CD14-positive monocyte (primary cell): ENCODE data around the gene CCDC149. TPM values are rescaled to one million over a fixed set of nuclear protein-coding genes. Genes with fewer than 3 reads are reported as not detected.

Source experiments
- DNase-seq, 3 donors: peaks; one replicate each; pipeline ENCODE4 v3.0.0-alpha.2; 2011 to 2022
- H2AFZ ChIP-seq: 2 replicates; pipeline ENCODE4 v1.6.0; 2012; ENCODE audit warnings: mild to moderate bottlenecking, low read depth, low read length, inconsistent platforms; ENCODE audit not compliant: insufficient read depth, poor library complexity, severe bottlenecking
- H3K27ac ChIP-seq, 2 donors: 1 replicate in 1 of 2; 2 replicates in 1 of 2; pipeline ENCODE4 v1.5.1; 2012 to 2013; ENCODE audit warnings: low read length in 2 of 2, control low read depth in 1 of 2, inconsistent platforms in 1 of 2, low read depth in 1 of 2, mild to moderate bottlenecking in 1 of 2
- H3K27me3 ChIP-seq, 2 donors: one replicate each; pipeline versions ENCODE4 v1.6.0 to v1.6.1; 2011 to 2013; ENCODE audit warnings: low read length in 2 of 2; ENCODE audit not compliant: control insufficient read depth in 2 of 2, insufficient read depth in 2 of 2
- H3K36me3 ChIP-seq, 2 donors: replicated peaks in 1 of 2; 1 replicate in 1 of 2; 2 replicates in 1 of 2; pipeline versions ENCODE4 v1.5.1 to v1.6.1; 2012 to 2013; ENCODE audit warnings: low read length in 2 of 2, control low read depth in 1 of 2, inconsistent platforms in 1 of 2, mild to moderate bottlenecking in 1 of 2; ENCODE audit not compliant: insufficient read depth in 2 of 2, control insufficient read depth in 1 of 2
- H3K4me1 ChIP-seq, 2 donors: 1 replicate in 1 of 2; 2 replicates in 1 of 2; pipeline versions ENCODE4 v1.5.1 to v1.6.1; 2012 to 2013; ENCODE audit warnings: low read length in 2 of 2, control low read depth in 1 of 2, inconsistent platforms in 1 of 2, mild to moderate bottlenecking in 1 of 2, moderate library complexity in 1 of 2; ENCODE audit not compliant: insufficient read depth in 2 of 2, control insufficient read depth in 1 of 2
- H3K4me2 ChIP-seq: replicated peaks from 2 replicates; pipeline ENCODE3; 2012; ENCODE audit warnings: low read length, moderate library complexity, mild to moderate bottlenecking; ENCODE audit not compliant: poor library complexity, severe bottlenecking; ENCODE audit errors: extremely low read depth
- H3K4me3 ChIP-seq, 3 experiments: fragments of 200-600 bp in 1 of 3; sonication (generic) in 1 of 3; replicated peaks in 1 of 3; 1 replicate in 2 of 3; 2 replicates in 1 of 3; pipeline ENCODE4 v1.5.1; 2011 to 2013; ENCODE audit warnings: low read length in 3 of 3, mild to moderate bottlenecking in 3 of 3, control low read depth in 2 of 3, low read depth in 2 of 3, inconsistent platforms in 1 of 3, moderate library complexity in 1 of 3
- H3K79me2 ChIP-seq: 2 replicates; pipeline ENCODE4 v1.6.0; 2012; ENCODE audit warnings: mild to moderate bottlenecking, control low read depth, inconsistent platforms, low read length, moderate library complexity; ENCODE audit not compliant: insufficient read depth
- H3K9ac ChIP-seq: 2 replicates; pipeline ENCODE4 v1.6.0; 2017; ENCODE audit warnings: low read length, mild to moderate bottlenecking; ENCODE audit not compliant: insufficient read depth, poor library complexity, severe bottlenecking
- H3K9me3 ChIP-seq, 2 donors: replicated peaks in 1 of 2; 1 replicate in 1 of 2; 2 replicates in 1 of 2; pipeline versions ENCODE4 v1.5.1 to v1.6.1; 2012 to 2013; ENCODE audit warnings: low read length in 2 of 2, control low read depth in 1 of 2; ENCODE audit not compliant: control insufficient read depth in 1 of 2, insufficient read depth in 1 of 2
- H4K20me1 ChIP-seq: 2 replicates; pipeline ENCODE4 v1.6.0; 2012; ENCODE audit warnings: mild to moderate bottlenecking, low read length, control low read depth, moderate library complexity; ENCODE audit not compliant: insufficient read depth
- H3K27ac Mint-ChIP-seq, 7 donors: one replicate each; pipeline ENCODE4 v1.8.0; 2020; ENCODE audit warnings: mild to moderate bottlenecking in 7 of 7, mixed read lengths in 7 of 7, moderate library complexity in 6 of 7, inconsistent platforms in 2 of 7
- H3K27me3 Mint-ChIP-seq, 3 donors: one replicate each; pipeline ENCODE4 v1.8.0; 2021 to 2022; ENCODE audit warnings: low read depth in 3 of 3, mild to moderate bottlenecking in 3 of 3, mixed read lengths in 3 of 3, moderate library complexity in 3 of 3, inconsistent platforms in 1 of 3
- H3K36me3 Mint-ChIP-seq, 2 donors: one replicate each; pipeline ENCODE4 v1.8.0; 2020; ENCODE audit warnings: mixed read lengths in 2 of 2, inconsistent platforms in 1 of 2, mild to moderate bottlenecking in 1 of 2
- H3K4me1 Mint-ChIP-seq: one replicate; pipeline ENCODE4 v1.8.0; 2020; ENCODE audit warnings: mild to moderate bottlenecking, mixed read lengths
- H3K4me3 Mint-ChIP-seq, 2 donors: one replicate each; pipeline ENCODE4 v1.8.0; 2020; ENCODE audit warnings: mild to moderate bottlenecking in 2 of 2, mixed read lengths in 2 of 2, moderate library complexity in 1 of 2
- H3K9me3 Mint-ChIP-seq, 7 donors: one replicate each; pipeline ENCODE4 v1.8.0; 2020 to 2022; ENCODE audit warnings: mixed read lengths in 7 of 7, mild to moderate bottlenecking in 6 of 7, moderate library complexity in 6 of 7, inconsistent platforms in 2 of 7
- WGBS: methylation state at CpG from one replicate; pipeline ENCODE4 v1.1.5; 2013; ENCODE audit warnings: missing lambda C conversion rate; ENCODE audit not compliant: insufficient coverage; 5-methylcytosine and 5-hydroxymethylcytosine counted together
- intact Hi-C, 2 donors: fragments of 100-400 bp; cut with micrococcal nuclease; formaldehyde crosslinking; loops; one replicate each; pipeline versions ENCODE4 v1.15.0 to v1.15.1; 2023
- polyA plus RNA-seq, 3 donors: library from polyadenylated mRNA; depleted of rRNA in 1 of 3; unstranded in 2 of 3; stranded (reverse) in 1 of 3; fragments of 300-500 nt in 2 of 3; fragments of >200 nt in 1 of 3; fragmentation: Illumina TruSeq in 2 of 3; gene quantifications; 1 replicate in 2 of 3; 2 replicates in 1 of 3; pipeline ENCODE4 v1.2.3, GENCODE V29; 2012 to 2021
- TF ChIP-seq, protein P1 (sequence below): fragments of 200-600 bp; IDR thresholded peaks from one replicate; pipeline ENCODE4 v1.8.0; 2022; ENCODE audit warnings: antibody characterized with exemption, mild to moderate bottlenecking

Gene CCDC149
- polyA plus RNA-seq, 3 donors, result 5.5 to 15.8 (median 14.9) TPM

DNA sequence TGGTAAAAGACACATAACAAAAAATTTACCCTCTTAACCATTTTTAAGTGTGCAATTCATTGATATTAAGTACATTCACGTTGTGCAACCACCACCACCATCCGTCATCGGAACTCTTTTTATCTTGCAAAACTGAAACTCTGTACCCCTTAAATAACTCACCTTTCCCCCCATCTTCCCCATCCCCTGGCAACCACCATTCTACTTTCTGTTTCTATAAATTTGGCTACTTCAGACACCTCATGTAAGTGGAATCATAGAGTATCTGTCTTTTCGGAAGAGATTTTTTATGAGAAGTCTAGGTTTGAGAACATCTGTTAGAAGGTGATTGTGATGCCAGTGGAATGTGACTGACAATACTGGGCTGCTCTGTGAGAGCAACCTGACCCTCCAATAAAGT, 39.8 kb upstream of the CCDC149 start:
- H3K27ac ChIP-seq, result no peak overlapping the region
- H3K27ac Mint-ChIP-seq, result no peak overlapping the region
- no peaks in the 10 kb centered on the region for H3K27me3 ChIP-seq
- peaks cover 0 to 3% (median 0%) of the 10 kb centered on the region in 3 donors for H3K27me3 Mint-ChIP-seq
- no peak overlapping the region for H3K4me3 ChIP-seq
- WGBS, result 100% methylated on average over 1 of the region's 4 CpGs
- H2AFZ ChIP-seq, result no peak overlapping the region
- H3K4me1 ChIP-seq, result peaks cover 0 to 5% of the 10 kb centered on the region in 2 donors
- no peak overlapping the region for H3K4me2 ChIP-seq
- peaks cover 17 to 21% of the 10 kb centered on the region in 2 donors for H3K9me3 ChIP-seq
- no peak overlapping the region for H3K9ac ChIP-seq
- H3K79me2 ChIP-seq, result no peaks in the 10 kb centered on the region
- peaks cover 0 to 2% of the 10 kb centered on the region in 2 donors for H3K36me3 Mint-ChIP-seq
- no peak overlapping the region for H3K4me3 Mint-ChIP-seq
- peaks cover 11 to 30% (median 20%) of the 10 kb centered on the region in 7 donors for H3K9me3 Mint-ChIP-seq
- H4K20me1 ChIP-seq, result no peaks in the 10 kb centered on the region
- no peaks in the 10 kb centered on the region for H3K36me3 ChIP-seq
- peaks cover 5% of the 10 kb centered on the region for H3K4me1 Mint-ChIP-seq
- TF ChIP-seq, protein P1, sequence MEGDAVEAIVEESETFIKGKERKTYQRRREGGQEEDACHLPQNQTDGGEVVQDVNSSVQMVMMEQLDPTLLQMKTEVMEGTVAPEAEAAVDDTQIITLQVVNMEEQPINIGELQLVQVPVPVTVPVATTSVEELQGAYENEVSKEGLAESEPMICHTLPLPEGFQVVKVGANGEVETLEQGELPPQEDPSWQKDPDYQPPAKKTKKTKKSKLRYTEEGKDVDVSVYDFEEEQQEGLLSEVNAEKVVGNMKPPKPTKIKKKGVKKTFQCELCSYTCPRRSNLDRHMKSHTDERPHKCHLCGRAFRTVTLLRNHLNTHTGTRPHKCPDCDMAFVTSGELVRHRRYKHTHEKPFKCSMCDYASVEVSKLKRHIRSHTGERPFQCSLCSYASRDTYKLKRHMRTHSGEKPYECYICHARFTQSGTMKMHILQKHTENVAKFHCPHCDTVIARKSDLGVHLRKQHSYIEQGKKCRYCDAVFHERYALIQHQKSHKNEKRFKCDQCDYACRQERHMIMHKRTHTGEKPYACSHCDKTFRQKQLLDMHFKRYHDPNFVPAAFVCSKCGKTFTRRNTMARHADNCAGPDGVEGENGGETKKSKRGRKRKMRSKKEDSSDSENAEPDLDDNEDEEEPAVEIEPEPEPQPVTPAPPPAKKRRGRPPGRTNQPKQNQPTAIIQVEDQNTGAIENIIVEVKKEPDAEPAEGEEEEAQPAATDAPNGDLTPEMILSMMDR, result no peak
- intact Hi-C loops, result no loop called here
- DNase-seq, result no peak

DNA sequence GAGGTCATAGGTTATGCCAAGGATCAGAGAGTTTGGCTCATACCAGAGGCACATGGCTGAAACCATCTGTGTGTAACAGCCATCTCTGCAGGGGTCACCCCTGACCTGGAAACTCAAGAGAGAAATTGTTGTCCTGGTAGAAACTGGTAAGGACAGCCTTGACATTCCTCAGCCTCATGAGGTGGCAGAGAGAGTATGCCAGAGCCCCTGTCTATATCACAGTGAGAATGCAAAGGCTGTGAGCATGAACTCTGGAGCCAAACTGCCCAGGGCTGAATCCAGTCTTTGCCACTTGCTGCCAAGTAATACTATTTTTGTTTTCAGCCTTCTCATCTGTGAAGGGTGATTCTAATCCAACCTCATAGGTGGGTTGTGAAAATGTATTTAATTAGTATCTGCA, 37.1 kb upstream of the CCDC149 start:
- H2AFZ ChIP-seq, result no peak overlapping the region
- DNase-seq, result no peak
- H3K4me1 Mint-ChIP-seq, result no peaks in the 10 kb centered on the region
- peak overlapping the region in 1 of 7 donors; percentile 67 for H3K27ac Mint-ChIP-seq
- H3K27ac ChIP-seq, result no peak overlapping the region
- H3K4me3 ChIP-seq, result no peak overlapping the region
- H3K27me3 Mint-ChIP-seq, result peaks cover 0 to 3% (median 0%) of the 10 kb centered on the region in 3 donors
- H3K27me3 ChIP-seq, result no peaks in the 10 kb centered on the region
- no peak overlapping the region for H3K4me2 ChIP-seq
- H3K36me3 Mint-ChIP-seq, result peaks cover 0 to 2% of the 10 kb centered on the region in 2 donors
- H3K9me3 ChIP-seq, result peaks cover 25 to 28% of the 10 kb centered on the region in 2 donors
- no peaks in the 10 kb centered on the region for H3K4me1 ChIP-seq
- no peaks in the 10 kb centered on the region for H3K36me3 ChIP-seq
- peaks cover 21 to 45% (median 33%) of the 10 kb centered on the region in 7 donors for H3K9me3 Mint-ChIP-seq
- no peak overlapping the region for H3K9ac ChIP-seq
- intact Hi-C loops, result no loop called here
- H4K20me1 ChIP-seq, result no peaks in the 10 kb centered on the region
- H3K4me3 Mint-ChIP-seq, result no peak overlapping the region
- TF ChIP-seq, protein P1, result no peak
- H3K79me2 ChIP-seq, result no peaks in the 10 kb centered on the region
